ENCODE data around the gene PALM.
A peak's percentile ranks its signal among the peaks of the same experiment; 100 is the strongest.
"Not testable (repeated sequence)": the region's sequence is repeated elsewhere in the genome, so short reads cannot be mapped to it uniquely, and the experiment has no call there.

PALM gene

GRCh38 chr19:741506-742131 is 32.9 kb downstream of the PALM start:
- Histone ChIP-seq H3K4me1 (ENCODE audit: low read length) (no peaks in the 10 kb centered on the region), H2AFZ (ENCODE audit: low read depth, low read length) (no peak overlapping the region), H4K20me1 (ENCODE audit: insufficient read depth, low read length) (no peaks in the 10 kb centered on the region), H3K36me3 (replicated peaks; ENCODE audit: low read depth, low read length) (no peaks in the 10 kb centered on the region), H3K27ac (ENCODE audit: low read length) (no peak overlapping the region), H3K27me3 (ENCODE audit: low read depth, low read length) (no peaks in the 10 kb centered on the region), H3K4me2 (ENCODE audit: low read length) (no peak overlapping the region), H3K4me3 (ENCODE audit: low read length) (no peak overlapping the region), H3K79me2 (ENCODE audit: low read length) (no peaks in the 10 kb centered on the region), H3K9me3 (ENCODE audit: insufficient read depth, low read length) (no peaks in the 10 kb centered on the region), H3K9ac (ENCODE audit: low read length) (no peak overlapping the region)
- TF ChIP-seq EZH2phosphoT487 (IDR thresholded peaks at IDR 0.05; ENCODE audit: low read depth): no peak
- TF ChIP-seq CTCF (IDR thresholded peaks at IDR 0.05; ENCODE audit: low read depth, low read length): peak; percentile 37

GRCh38 chr19:742540-743075 is 33.9 kb downstream of the PALM start:
- Histone ChIP-seq H3K4me1 (ENCODE audit: low read length) (no peaks in the 10 kb centered on the region), H4K20me1 (ENCODE audit: insufficient read depth, low read length) (no peaks in the 10 kb centered on the region), H3K4me3 (ENCODE audit: low read length) (no peak overlapping the region), H3K27ac (ENCODE audit: low read length) (no peak overlapping the region), H3K9me3 (ENCODE audit: insufficient read depth, low read length) (no peaks in the 10 kb centered on the region), H2AFZ (ENCODE audit: low read depth, low read length) (no peak overlapping the region), H3K79me2 (ENCODE audit: low read length) (no peaks in the 10 kb centered on the region), H3K36me3 (replicated peaks; ENCODE audit: low read depth, low read length) (no peaks in the 10 kb centered on the region), H3K4me2 (ENCODE audit: low read length) (no peak overlapping the region), H3K9ac (ENCODE audit: low read length) (no peak overlapping the region), H3K27me3 (ENCODE audit: low read depth, low read length) (no peaks in the 10 kb centered on the region)
- TF ChIP-seq CTCF (IDR thresholded peaks at IDR 0.05; ENCODE audit: low read depth, low read length): no peak
- TF ChIP-seq EZH2phosphoT487 (IDR thresholded peaks at IDR 0.05; ENCODE audit: low read depth): no peak

GRCh38 chr19:743168-743687 is 34.5 kb downstream of the PALM start:
- Histone ChIP-seq H4K20me1 (ENCODE audit: insufficient read depth, low read length) (no peaks in the 10 kb centered on the region), H3K4me2 (ENCODE audit: low read length) (no peak overlapping the region), H3K4me3 (ENCODE audit: low read length) (no peak overlapping the region), H3K9me3 (ENCODE audit: insufficient read depth, low read length) (no peaks in the 10 kb centered on the region), H2AFZ (ENCODE audit: low read depth, low read length) (no peak overlapping the region), H3K4me1 (ENCODE audit: low read length) (no peaks in the 10 kb centered on the region), H3K36me3 (replicated peaks; ENCODE audit: low read depth, low read length) (no peaks in the 10 kb centered on the region), H3K27me3 (ENCODE audit: low read depth, low read length) (no peaks in the 10 kb centered on the region), H3K9ac (ENCODE audit: low read length) (no peak overlapping the region), H3K79me2 (ENCODE audit: low read length) (no peaks in the 10 kb centered on the region), H3K27ac (ENCODE audit: low read length) (no peak overlapping the region)
- TF ChIP-seq CTCF (IDR thresholded peaks at IDR 0.05; ENCODE audit: low read depth, low read length) (no peak), EZH2phosphoT487 (IDR thresholded peaks at IDR 0.05; ENCODE audit: low read depth) (no peak)

GRCh38 chr19:745138-745537 is 36.4 kb downstream of the PALM start:
- H3K79me2 ChIP-seq (ENCODE audit: low read length); H2AFZ ChIP-seq (ENCODE audit: low read depth, low read length); H3K36me3 ChIP-seq (replicated peaks; ENCODE audit: low read depth, low read length); H3K27ac ChIP-seq (ENCODE audit: low read length); H3K9ac ChIP-seq (ENCODE audit: low read length); H3K27me3 ChIP-seq (ENCODE audit: low read depth, low read length); H3K4me3 ChIP-seq (ENCODE audit: low read length); H4K20me1 ChIP-seq (ENCODE audit: insufficient read depth, low read length); H3K4me2 ChIP-seq (ENCODE audit: low read length); H3K4me1 ChIP-seq (ENCODE audit: low read length); H3K9me3 ChIP-seq (ENCODE audit: insufficient read depth, low read length): not testable (repeated sequence)

Measured in OCI-LY3 (cell line).